GM18868 (cell line): Measurements from ENCODE around the gene PRKACB.
"Not testable (repeated sequence)": the region's sequence is repeated elsewhere in the genome, so short reads cannot be mapped to it uniquely, and the experiment has no call there.

Source experiments
- ATAC-seq: cut with Tn5 transposase; IDR thresholded peaks from one replicate; pipeline ENCODE4 v1.9.1; 2021; ENCODE audit warnings: mild to moderate bottlenecking, moderate library complexity; ENCODE audit not compliant: unreplicated experiment

The PRKACB gene

DNA sequence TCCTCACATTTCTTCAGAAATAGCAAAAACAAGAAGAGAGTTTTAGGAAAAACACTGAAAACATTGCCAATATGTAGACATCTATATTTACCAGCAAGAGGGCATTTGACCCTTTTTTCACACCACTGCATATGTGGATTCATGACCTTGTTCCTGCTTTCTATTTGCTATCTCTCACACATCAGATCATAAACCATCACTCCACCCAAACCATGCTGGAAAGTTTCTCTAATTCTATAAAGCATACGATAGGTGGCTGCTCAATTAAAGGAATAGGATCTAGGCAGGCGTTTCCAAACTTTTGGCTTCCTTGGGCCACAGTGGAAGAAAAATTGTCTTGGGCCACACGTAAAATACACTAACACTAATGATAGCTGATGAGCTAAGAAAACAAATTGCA is 121.8 kb downstream of the PRKACB start:
- no peak for ATAC-seq

DNA sequence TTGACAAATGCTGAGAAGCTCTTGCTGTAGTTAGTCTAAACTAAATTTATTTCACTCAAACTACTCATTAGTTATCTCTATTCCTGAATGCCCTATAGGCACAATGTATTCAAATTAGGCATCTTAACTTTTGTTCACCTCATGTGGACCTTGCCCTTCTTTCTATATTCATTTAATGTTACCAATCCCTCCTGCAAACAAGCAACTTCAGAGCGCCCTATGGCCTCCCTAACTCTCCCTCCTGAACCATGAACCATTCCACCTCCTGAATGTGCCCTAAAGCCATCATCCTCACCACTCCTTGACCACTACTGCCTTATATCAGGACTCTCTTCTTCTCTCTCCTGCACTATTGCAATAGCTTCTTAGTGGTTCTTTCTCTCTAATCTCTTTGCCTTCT is 122.7 kb downstream of the PRKACB start:
- ATAC-seq, result no peak

DNA sequence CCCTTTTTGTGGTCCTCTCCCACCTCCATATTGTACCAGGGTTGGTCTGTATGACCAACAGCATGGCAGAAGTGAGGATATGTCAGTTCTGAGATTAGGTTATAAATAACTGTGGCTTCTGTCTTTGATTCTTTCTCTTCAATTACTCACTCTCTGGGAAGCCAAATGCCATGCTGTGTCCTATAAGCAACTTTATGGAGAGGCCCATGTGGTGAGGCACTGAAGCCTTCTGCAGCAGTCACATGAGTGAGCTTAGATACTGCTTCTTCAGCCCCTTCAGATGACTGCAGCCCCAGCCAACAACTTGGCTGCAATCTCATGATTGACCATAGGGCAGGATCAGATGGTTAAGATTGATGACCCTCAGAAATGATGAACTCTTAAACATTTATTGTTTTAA is 123.4 kb downstream of the PRKACB start:
- ATAC-seq, result no peak

DNA sequence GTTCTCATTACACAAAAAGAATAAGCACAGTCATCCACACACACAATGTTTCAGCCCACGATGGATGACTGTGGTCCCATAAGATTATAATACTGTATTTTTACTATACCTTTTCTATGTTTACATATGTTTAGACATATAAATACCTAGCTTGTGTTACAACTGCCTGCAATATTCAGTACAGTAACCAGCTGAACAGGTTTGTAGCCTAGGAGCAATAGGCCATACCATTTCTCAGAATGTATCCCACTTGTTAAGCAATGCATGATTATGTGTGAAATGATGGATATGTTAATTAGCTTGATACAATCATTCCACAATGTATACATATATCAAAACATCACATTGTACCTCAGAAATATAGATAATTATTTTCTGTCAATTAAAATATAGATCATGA is 124.3 kb downstream of the PRKACB start:
- ATAC-seq, result no peak

DNA sequence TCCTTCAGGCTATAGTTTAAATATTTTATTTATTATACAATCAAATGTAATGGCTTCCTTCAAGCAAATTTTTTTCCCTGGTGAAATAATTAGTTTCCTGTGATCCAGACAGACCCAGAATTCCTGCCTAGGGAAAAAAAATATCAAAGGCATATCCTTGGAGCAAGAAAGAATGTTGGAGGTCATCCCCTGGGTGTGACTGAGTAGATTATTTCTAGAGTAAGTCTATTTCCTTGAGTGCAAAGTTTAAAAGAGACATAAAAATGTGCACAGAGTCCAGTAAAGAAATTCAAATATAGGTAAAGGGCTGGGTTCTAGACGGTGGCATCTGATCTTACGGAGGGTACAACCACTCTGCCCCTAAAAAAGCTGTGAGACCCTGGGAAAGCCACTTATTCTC is 125.2 kb downstream of the PRKACB start:
- no peak for ATAC-seq

DNA sequence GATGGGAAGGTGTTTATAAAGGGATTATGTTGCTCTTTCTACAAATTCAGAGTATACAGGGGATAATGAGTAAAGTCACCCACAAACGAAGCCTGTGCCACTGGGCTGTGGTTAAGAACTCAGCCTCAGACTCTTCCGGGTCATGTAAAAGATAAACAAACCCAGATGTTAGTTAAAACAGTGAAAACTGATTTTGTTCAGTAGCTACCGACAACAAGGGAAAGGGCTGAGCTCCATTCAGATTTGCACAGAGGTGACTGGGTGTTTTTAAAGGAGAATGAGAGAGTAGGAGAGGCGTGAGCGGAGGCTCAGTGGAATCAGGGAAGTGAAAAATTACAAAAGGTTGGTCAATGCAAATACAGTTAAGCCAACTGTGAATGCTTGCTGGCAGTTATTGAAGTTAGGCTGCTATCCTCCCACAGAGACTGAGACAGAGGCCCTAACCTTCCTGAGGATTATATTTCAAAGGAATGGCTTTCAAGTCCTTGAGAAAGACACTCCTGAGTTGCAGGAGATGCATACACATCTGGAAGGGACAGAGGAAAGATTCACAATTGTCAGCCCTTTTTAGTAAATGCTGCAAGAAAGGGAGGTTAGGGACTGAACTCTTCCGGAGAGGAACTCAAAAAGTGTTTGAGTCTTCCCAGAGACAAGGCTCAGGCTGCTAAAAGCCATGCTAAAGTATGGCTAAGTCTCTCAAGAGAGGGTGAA is 127.5 kb downstream of the PRKACB start:
- peak; percentile 94 for ATAC-seq

DNA sequence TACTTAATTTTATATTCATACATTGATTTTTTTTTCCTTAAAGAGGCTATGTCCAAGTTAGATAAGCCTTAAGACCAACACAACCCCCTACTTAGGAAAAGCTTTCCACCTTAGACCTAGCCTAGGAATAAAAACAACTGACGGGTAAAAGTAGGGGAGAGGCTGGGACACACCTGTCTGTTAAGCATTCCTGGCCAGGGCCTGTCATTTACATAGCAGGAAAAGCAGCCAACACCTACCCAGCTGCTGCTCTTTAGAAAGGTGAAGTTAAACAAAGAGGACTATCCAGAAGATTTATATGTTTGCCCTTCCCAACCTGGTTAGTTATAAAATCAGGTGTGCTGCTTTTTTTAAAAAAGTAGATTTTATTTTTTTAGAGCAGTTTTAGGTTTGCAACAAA is 128.3 kb downstream of the PRKACB start:
- ATAC-seq, result no peak

DNA sequence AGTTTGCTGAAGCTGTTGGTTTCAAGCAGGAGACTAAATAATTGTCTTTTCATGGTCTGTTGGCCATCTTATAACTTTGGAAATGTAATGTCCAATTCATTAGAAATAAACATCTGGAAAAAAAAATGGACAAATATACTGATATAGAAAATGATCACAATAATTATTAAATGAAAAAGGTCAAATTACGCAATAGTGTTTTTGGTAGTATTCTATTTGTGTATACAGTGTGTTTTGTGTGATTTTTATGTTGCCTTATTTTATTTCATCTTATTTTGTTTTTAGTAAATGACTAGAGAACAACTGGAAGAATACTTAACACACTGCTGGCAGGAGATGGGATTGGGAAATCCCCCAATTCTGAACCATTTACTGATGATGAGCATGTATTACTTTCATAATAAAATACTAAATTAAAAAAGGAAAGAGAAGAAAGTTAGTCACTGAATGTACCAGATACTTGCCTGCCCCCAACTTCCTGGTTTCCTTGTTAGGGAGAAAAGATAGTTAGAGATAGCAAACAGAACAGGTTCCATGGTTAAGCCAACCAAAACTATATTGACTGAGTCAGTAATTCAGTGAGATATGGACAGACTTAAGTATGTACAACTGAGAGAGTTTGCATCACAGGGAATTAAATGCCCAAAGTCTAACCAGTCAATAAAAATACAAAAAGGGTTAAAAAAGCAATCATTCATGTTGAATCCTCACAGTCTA is 133.4 kb downstream of the PRKACB start:
- no peak for ATAC-seq

DNA sequence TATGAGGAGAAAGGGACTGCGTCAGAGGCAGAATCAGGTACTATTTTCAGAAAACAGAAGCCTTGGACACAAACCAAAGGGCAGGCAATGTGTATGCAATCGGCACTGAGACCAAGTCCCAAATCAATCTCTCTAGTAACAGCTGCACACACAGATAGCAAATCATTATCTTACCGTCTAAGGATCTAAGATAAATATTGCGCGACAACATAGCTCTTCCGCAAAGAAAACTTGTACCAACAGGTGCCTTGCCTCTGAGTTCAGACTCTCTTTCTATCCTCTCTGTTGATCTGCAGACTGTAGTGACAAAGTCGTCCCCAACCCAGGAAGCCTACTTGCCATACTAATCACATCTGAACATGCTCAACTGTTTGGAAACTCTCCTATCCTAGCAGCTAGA is 134.8 kb downstream of the PRKACB start:
- no peak for ATAC-seq

DNA sequence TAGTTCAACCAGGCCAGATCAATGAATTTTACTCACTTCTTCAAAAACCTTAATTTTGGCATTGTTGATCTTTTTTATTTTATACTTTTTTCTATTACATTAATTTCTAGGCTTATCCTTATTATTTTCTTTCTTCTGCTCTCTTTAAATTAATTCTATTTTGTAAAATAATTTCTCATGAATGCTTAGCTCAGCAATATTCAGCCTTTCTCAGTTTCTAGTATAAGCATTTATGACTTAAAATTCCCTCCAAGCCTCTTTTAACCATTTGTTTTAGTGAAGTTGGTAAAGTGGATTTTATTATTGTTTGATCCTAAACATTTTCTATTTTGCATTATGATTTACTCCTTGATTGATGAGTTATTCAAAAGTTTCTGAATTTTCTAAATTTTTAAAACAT is 136.8 kb downstream of the PRKACB start:
- no peak for ATAC-seq

DNA sequence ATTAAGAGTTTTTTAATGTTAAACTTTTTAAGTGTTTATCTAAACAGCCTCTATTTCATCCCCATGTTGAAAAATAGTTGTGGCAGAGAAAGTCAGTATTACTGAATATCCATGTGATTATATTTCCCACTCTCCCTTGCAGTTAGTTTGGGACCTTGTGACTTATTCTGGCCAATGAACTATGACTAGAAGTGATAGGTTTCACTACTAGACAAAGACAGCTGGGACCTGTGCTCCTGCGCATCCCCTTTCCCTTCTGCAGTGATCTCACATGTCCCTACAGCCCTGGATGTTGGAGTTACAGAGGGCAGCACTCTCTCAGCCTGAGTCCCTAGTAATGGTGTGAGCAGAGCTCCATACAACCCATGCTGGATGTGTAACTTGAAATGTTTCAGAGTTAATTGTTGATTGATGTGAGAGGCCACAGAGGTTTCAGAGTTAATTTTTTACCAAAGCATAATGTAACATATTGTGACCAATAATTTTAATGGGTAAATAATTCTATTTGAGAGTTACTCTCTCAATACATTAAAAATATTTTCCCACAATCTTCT is 138.8 kb downstream of the PRKACB start:
- no peak for ATAC-seq

DNA sequence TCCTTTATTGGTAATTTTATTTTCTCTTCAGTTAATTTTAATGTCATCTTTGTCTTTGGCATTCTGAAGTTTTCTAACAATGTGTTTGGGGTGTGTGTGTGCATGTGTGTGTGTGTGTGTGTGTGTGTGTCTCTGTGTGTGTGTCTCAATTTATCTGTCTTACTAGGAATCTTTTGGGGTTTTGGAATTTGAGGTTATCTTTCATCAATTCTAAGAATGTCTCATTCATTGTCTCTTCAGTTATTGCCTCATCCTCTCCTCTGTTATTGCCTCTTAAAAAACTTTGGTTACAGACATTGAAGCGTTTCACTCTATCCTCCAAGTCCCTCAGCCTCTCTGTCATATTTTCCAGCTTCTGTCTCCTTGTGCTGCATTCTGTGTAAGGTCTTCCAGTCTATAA is 139.3 kb downstream of the PRKACB start:
- ATAC-seq, result no peak

DNA sequence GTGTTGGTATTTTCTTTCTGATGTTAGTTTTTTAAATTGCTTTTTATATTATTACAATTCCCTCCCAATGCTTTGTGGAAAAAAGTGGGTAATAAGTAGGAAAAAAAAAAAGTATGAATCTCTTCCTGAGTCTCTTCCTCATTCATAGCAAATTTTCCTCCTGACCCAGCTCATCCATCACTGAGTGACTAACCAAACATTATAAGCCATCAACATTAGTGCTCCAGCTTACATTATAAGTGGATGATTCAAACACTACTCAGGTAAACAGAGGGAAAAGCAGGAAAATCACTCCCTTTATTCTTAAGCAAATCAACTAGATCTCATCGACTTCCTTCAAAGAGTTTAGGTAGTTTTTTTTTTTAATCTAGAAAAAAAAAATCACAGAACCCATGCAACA is 142.0 kb downstream of the PRKACB start:
- ATAC-seq, result no peak

DNA sequence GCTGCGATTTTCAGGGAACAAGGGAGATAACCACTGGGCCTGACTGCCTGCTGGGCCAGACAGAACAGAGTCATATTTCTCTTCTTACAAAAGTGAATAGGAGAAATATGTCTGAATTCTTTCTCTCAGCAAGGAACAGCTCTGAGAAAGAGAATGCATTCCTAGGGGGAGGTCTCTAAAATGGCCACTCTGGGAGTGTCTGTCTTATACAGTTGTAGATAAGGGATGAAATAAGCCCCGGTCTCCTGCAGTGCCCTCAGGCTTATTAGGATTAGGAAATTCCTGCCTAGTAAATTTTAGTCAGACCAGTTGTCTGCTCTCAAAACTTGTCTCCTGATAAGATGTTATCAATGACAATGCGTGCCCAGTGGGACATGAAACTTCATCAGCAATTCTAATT is 143.3 kb downstream of the PRKACB start:
- not testable (repeated sequence) for ATAC-seq
